ENCODE measurements around the gene LTBP4. TPM values are rescaled to one million over a fixed set of nuclear protein-coding genes. Genes with fewer than 3 reads are reported as not detected.
A peak's percentile ranks its signal among the peaks of the same experiment; 100 is the strongest.

Gene LTBP4
- total RNA-seq, 1 donor from 2014 or later: 46.9 TPM

DNA sequence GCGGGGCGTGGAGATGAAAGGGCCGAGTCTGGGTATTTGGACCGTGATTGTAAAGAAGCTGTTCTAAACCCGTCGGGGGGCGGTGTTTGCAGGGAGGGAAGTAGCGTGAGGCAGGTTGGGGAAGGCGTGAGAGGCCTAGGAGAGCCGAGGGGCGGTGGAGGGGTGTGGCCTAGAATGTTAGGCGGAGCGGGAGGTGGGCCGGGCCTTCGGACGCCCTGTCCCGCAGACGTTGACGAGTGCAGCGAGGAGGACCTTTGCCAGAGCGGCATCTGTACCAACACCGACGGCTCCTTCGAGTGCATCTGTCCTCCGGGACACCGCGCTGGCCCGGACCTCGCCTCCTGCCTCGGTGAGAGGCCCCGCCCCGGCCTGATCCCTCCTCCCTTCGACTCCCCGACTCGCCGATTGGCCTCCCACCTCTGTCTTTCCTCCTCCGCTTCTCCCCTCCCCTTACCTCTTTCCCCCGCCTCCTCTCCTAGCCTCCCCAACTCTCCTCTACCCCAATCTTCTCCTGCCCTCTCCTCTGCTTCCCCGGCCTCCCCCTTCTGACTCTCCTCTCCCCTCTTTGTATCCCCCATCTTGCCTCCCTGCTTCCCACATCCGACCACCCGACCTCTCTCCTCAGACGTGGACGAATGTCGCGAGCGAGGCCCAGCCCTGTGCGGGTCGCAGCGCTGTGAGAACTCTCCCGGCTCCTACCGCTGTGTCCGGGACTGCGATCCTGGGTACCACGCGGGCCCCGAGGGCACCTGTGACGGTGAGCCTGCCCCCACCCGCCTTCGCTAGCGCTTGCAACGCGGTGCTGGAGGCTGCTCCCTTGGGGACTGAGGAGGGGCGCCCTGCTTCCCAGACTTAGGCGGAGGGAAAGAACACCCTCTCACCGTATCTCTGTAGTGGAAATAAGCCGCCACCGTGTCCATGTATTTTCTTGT is 12.8 kb downstream of the LTBP4 start:
- FAIRE-seq (no peak), DNase-seq (ENCODE audit: low read depth) (peak; percentile 81)
- H3K36me3 Mint-ChIP-seq (ENCODE audit: low read depth, unreplicated experiment): peaks cover 1% of the 10 kb centered on the region
- no peaks in the 10 kb centered on the region for H3K27me3 ChIP-seq (ENCODE audit: insufficient read depth, low read length)
- H2AFZ ChIP-seq (ENCODE audit: low read depth, low read length): peak overlapping the region; percentile 65
- H4K20me1 ChIP-seq (ENCODE audit: insufficient read depth, low read length): no peaks in the 10 kb centered on the region
- H3K9me3 Mint-ChIP-seq (ENCODE audit: unreplicated experiment): no peaks in the 10 kb centered on the region
- H3K9ac ChIP-seq (ENCODE audit: low read length): peak overlapping the region; percentile 94
- H3K79me2 ChIP-seq (ENCODE audit: insufficient read depth, low read length): peaks cover 3% of the 10 kb centered on the region
- H3K9me3 ChIP-seq (ENCODE audit: insufficient read depth, low read depth, low read length): no peaks in the 10 kb centered on the region
- H3K4me2 ChIP-seq (ENCODE audit: low read length): peak overlapping the region; percentile 98
- TF ChIP-seq, protein P1, sequence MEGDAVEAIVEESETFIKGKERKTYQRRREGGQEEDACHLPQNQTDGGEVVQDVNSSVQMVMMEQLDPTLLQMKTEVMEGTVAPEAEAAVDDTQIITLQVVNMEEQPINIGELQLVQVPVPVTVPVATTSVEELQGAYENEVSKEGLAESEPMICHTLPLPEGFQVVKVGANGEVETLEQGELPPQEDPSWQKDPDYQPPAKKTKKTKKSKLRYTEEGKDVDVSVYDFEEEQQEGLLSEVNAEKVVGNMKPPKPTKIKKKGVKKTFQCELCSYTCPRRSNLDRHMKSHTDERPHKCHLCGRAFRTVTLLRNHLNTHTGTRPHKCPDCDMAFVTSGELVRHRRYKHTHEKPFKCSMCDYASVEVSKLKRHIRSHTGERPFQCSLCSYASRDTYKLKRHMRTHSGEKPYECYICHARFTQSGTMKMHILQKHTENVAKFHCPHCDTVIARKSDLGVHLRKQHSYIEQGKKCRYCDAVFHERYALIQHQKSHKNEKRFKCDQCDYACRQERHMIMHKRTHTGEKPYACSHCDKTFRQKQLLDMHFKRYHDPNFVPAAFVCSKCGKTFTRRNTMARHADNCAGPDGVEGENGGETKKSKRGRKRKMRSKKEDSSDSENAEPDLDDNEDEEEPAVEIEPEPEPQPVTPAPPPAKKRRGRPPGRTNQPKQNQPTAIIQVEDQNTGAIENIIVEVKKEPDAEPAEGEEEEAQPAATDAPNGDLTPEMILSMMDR (IDR thresholded peaks at IDR 0.05; ENCODE audit: insufficient read depth, low read depth, low read length): no peak
- TF ChIP-seq EZH2 (IDR thresholded peaks at IDR 0.05; ENCODE audit: insufficient read depth, low read length): no peak
- H3K4me1 ChIP-seq (ENCODE audit: insufficient read depth, low read length): peaks cover 41% of the 10 kb centered on the region
- H3K27ac ChIP-seq (ENCODE audit: low read depth, low read length): peak overlapping the region; percentile 90
- peaks cover 7% of the 10 kb centered on the region for H3K4me1 Mint-ChIP-seq (ENCODE audit: low read depth, unreplicated experiment)
- peak overlapping the region; percentile 94 for H3K4me3 Mint-ChIP-seq (ENCODE audit: unreplicated experiment)
- peaks cover 17% of the 10 kb centered on the region for H3K27me3 Mint-ChIP-seq (ENCODE audit: low read depth, unreplicated experiment)
- H3K36me3 ChIP-seq (ENCODE audit: insufficient read depth, low read length): peaks cover 3% of the 10 kb centered on the region
- peak overlapping the region; percentile 66 for H3K4me3 ChIP-seq (ENCODE audit: insufficient read depth, low read depth, low read length)
- peak overlapping the region; percentile 95 for H3K27ac Mint-ChIP-seq (ENCODE audit: unreplicated experiment)

DNA sequence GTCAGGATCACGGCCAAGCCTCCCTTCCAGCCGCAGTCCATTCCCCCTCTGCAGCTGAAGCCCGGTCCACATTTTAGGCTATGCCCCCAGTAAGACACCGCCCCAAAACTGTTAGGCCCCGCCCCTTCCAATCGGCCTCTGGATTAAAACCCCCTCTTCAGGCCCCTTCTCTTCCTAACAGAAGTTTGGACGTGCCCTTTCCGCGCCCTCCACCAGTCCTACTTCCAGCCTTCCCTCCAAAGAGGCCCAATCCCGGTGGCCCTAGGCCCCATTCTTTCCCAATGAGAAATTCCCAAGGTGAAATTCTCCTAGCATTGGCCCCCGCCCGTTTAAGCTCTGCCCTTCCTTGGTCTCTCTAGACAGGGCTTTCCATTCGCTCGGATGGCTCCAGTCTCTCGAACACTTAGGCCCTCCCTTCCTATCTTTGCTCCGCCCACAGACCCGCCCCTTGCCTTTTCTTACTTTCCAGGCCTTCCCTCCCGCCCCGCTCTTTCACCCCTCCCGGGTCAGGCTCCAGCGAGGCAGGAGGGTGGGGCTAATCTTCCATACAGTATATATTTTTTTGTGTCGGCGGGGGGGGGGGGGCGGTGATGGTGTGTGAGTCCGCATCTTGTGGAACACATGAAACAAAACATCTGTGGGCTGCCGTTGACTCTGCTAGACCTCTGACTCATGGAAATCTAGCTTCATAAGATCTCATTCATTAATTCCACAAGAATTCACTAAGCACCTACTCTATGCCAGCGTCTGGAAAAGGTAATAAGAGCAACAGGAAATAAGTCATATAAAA is 13.6 kb downstream of the LTBP4 start:
- peaks cover 37% of the 10 kb centered on the region for H3K4me1 ChIP-seq (ENCODE audit: insufficient read depth, low read length)
- DNase-seq (ENCODE audit: low read depth) (peak; percentile 98), FAIRE-seq (no peak)
- no peaks in the 10 kb centered on the region for H3K27me3 ChIP-seq (ENCODE audit: insufficient read depth, low read length)
- TF ChIP-seq EZH2 (IDR thresholded peaks at IDR 0.05; ENCODE audit: insufficient read depth, low read length): no peak
- TF ChIP-seq, protein P1 (IDR thresholded peaks at IDR 0.05; ENCODE audit: insufficient read depth, low read depth, low read length): no peak
- H2AFZ ChIP-seq (ENCODE audit: low read depth, low read length): peak overlapping the region; percentile 65
- peak overlapping the region; percentile 94 for H3K4me3 Mint-ChIP-seq (ENCODE audit: unreplicated experiment)
- no peaks in the 10 kb centered on the region for H3K9me3 ChIP-seq (ENCODE audit: insufficient read depth, low read depth, low read length)
- peaks cover 12% of the 10 kb centered on the region for H3K36me3 ChIP-seq (ENCODE audit: insufficient read depth, low read length)
- peak overlapping the region; percentile 94 for H3K9ac ChIP-seq (ENCODE audit: low read length)
- no peaks in the 10 kb centered on the region for H4K20me1 ChIP-seq (ENCODE audit: insufficient read depth, low read length)
- peak overlapping the region; percentile 66 for H3K4me3 ChIP-seq (ENCODE audit: insufficient read depth, low read depth, low read length)
- peak overlapping the region; percentile 90 for H3K27ac ChIP-seq (ENCODE audit: low read depth, low read length)
- H3K79me2 ChIP-seq (ENCODE audit: insufficient read depth, low read length): peaks cover 3% of the 10 kb centered on the region
- peaks cover 14% of the 10 kb centered on the region for H3K27me3 Mint-ChIP-seq (ENCODE audit: low read depth, unreplicated experiment)
- H3K4me1 Mint-ChIP-seq (ENCODE audit: low read depth, unreplicated experiment): peaks cover 7% of the 10 kb centered on the region
- peak overlapping the region; percentile 95 for H3K27ac Mint-ChIP-seq (ENCODE audit: unreplicated experiment)
- H3K36me3 Mint-ChIP-seq (ENCODE audit: low read depth, unreplicated experiment): peaks cover 5% of the 10 kb centered on the region
- H3K9me3 Mint-ChIP-seq (ENCODE audit: unreplicated experiment): no peaks in the 10 kb centered on the region
- H3K4me2 ChIP-seq (ENCODE audit: low read length): peak overlapping the region; percentile 98

Data from astrocyte (in vitro differentiated cells and primary cell).